GM18498 (cell line): Measurements from ENCODE around the gene SIDT2.

Experiments used
- ATAC-seq: cut with Tn5 transposase; IDR thresholded peaks from one replicate; pipeline ENCODE4 v1.9.1; 2021; ENCODE audit warnings: mild to moderate bottlenecking, moderate library complexity; ENCODE audit not compliant: unreplicated experiment

Gene SIDT2

DNA sequence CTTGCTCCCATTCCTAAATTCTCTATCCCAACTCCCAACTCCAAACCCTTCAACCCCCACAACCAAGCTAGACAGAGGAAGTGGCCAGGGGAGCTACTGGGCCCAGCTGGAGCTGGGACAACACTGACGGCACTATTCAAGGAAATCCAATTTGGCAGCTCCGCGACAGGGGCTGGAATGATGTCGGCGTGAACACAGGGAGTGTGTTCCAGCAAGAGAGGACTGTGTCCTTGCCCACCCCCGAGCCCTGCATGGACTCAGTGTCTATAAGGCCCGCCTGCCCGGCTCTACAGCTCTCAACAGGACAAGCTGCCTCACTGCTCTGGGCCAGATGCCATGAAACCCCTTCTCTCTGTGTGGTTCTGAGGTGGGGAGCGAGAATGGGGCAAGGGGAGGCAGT lies 42.0 kb downstream of the SIDT2 start:
- no peak for ATAC-seq

DNA sequence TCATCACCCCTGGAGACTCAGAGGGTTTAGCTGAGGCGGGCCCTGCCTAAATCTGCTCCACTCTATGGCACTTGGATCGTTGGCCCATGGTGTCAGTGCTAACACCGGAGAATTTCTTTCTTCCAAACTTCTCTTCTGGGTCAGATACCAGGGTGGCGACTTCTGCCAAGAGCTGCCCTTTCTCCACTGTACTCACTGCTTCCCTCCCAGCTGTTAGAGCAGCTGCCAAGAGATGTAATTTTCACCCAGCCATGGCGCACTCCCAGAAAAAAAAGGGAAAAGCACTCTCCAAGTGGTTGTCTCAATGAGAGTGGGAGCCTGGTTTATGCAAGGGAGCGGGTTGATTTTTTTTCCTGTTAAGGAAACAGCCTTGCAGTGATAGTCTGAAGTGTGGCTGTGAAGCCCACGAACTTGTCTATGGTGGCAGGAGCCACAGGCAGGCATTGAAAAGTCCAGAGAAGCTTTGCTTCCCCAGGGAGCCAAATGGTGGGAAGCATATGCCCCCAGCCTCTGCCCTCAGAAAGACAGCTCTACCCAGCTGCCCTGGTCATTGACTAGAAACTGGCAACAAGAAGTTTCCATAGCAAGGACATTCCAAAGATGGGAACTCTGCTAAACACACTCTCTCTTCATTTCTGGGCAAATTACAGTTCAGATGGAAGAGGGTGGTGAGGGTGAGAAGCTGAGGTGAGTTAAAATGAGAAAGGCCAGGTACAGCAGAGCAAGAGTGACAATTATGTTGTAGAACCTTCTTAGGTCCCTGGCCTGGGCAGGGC lies 42.6 kb downstream of the SIDT2 start:
- ATAC-seq: no peak

DNA sequence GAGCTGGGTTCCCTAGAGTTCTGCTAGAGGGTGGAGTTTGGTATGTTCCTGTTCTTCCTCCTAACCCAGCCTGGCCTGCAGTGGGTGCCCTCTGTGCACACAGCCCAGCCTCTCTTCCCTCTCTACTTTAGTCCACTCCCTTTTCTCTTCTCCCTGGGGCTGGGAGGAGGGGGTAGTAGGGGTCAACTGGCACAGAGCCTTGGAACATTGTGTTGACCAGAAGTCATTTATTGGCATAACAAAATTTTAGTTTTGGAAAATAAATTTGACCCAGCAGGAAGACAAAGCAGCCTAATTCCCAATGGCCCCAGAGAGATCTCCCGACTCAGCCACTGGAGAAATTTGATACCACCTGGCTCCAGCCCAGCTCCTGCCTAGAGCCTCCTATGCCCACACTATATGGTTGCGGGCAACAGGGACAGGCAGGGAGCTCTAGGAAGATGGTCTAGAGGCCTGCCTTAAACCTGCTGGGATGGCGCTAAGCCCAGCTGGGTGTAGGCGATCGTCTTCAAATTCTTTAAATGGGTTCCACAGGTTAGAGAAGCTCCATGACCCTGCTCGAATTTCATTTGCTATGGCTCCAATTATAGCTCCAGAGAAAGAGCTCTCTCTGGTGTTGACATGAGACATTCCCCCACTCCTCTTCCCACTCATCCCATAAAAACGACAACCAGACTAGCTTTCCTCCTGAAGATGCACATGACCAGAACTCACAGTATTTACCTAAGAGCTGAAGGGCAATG lies 43.4 kb downstream of the SIDT2 start:
- no peak for ATAC-seq

DNA sequence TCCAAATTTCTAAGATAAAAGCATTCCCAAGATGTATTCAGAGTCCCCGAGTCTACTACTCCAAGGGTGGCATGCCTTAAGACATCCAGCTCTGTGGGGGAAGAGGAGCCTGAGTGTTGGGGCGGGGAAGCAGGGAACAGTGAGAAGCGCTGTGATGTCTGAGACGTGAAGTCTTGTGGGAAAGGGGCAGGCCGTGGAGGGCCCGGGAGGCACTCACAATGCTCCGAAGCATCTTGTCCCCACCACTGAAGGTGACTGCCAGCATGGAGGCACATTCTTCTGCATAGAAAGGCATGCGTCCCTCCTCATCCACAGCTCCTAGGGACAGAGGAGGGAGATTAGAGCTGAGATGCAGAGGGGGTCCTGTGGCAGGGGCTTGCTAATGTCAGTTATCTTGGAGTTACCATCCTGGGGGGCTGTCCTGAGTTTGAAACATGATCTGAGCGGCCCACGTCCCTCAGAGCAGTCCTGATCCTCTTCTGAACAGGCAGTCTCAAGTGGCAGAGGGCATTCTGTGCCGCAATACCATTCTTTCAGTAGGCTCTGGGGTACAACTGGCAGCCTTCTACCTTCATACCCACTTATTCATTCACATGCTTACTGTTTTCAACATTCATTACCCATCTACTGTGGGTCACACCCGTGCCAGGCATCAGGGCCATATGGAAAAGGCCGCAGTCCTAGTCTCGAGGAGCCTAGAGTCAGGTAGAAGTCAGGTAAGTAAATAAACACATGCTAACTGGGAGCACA lies 44.6 kb downstream of the SIDT2 start:
- no peak for ATAC-seq

DNA sequence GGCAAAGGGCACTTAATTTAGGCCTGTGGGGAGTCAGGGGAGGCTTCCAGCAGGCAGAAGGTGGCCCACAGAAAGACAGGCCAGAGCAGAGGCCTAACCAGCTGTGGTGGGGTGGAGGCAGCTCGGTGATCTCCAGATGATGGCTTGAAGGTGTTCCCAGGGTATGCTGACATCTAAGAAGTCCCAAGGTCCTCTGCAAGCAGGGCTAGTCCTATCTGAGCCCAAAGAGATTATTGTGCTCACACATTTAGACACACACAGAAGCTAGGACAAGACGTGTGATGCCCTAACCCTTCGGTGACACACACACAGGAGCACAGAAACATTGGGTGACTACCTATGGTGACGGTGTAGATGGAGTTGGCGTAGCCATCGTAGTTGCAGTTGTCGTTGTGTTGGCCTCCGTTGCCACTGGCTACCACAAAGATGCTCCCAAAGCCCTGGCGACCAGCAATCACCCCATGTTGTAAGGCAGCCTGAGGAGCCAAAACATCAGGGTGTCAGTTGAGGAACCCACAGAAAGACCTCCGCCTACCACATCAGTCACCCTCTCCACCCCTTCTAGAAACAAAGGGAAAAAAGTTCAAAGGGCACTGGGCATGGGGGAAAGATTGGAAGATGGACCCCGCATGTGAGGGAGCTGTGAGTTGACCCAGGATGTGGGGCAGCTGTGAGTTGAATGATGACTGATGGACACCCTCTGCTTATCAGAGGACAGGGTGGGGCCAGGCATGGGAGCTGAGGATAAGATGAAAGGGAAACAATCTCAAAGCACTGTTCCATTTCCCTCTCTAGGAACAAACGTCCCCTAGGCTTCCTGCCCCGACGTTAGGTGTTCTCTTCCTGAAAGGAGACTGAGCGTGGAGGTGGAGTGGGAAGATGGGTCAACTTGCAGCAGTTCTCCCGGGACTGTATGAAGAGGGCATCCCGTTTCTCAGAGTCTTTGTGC lies 45.5 kb downstream of the SIDT2 start:
- ATAC-seq: no peak

DNA sequence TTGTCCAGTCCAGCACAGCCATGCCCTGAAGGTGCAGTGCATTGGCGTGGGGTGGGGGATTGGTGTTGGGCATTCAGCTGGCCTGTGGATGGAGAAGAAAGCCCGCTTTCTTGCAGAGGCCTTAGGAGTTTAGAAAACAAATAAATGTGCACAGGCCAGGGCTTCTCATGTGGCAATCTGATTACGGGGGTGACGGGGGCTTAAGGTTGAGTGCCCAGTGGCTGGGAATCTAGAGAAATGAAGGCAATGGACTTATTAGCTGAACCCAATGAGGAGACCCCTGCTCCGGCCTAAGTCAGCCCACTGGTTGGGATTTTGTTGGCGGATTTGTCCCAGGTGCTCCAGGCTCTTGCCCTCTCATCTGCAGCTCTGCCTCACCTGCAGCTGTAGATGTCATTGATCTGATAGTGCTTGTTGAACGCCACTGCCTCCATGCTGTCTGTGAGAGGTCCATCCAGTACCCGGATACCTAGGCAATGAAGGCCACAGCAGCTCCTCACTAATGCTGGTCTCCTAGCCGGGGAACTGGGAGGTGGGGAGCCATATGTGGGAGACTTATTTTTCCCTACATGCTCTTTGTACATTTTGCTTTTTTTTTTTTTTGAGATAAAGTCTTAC lies 47.1 kb downstream of the SIDT2 start:
- ATAC-seq: no peak

DNA sequence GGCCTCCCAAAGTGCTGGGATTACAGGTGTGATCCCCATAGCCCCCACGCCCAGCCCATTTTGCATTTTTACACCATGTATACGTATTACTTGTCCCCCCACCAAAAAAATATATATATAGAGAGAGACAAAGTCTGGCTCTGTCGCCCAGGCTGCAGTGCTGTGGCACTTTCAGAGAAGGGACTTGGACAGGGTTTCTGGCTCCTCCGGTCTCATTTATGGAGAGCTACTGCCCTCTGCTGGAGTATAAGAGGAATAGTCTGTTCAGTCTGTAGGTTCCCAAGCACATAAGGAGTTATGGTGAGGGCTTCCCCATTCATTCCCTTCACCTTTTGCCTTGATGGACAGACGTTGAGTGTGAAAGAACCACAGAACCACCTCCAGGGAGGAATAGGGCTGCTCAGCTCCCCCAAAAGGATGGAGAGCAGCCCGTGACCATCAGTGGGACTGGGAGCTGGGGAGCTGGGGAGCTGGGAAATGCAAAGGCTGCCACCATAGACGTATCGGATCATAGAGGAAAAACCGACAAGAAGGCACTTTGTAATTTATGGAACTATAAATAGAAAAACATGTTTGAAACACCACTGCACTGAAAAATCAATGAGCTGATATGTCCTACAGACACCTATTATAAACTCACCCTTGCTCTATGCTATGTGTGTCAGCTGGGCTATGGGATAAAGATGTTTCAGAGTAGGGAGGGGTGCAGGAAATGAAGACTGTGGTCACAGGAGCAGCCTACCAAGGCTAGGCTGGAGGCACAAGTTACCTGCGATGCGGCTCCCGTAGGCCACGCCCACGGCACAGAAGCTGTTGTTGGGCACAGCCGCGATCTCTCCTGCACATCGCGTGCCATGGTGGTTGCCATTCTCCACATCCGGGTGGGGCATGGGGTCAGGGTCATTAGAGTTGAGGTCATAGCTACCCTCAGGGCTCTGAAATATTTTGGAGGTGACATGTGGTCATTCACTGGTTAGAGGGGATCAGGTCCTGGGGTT lies 48.1 kb downstream of the SIDT2 start:
- ATAC-seq: peak; percentile 49

DNA sequence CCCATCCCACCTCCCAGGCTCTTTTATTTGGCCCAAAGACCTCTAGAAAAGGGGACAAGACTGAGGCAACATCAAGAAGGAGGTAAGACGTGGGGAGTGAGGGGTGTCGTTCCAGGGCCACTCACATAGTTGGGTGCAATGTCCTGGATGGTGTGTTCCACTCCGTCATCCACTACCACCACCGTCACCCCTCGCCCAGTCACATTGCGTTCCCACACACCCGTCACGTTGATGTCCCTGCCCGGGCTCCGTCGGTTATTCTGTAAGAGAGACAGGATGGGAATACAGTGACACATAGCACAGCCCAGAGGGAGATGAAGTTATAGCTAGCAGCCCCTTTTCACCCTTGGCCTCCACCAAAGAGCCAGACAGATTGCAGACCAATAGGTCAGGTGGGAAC lies 49.5 kb downstream of the SIDT2 start:
- ATAC-seq: no peak

DNA sequence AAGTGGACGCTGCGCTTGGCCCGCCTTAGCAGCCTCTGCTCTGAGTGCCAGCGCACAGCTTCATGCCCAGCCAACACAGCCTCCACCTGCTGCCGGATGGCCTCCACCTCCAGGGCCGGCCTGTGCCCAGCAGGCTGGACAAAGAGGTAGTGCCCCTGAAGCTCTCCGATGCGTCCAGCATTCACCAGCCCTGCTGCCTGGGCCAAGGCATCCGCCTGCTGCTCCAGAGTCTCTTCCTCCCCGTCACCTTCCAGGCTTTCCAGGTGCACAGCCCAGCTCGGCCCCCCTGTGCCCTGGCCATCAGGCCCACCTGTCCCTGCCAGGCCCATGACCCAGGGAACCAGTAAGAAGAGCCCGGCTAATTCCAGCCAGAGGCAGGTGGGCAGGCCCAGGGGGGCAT lies 50.9 kb downstream of the SIDT2 start:
- no peak for ATAC-seq

DNA sequence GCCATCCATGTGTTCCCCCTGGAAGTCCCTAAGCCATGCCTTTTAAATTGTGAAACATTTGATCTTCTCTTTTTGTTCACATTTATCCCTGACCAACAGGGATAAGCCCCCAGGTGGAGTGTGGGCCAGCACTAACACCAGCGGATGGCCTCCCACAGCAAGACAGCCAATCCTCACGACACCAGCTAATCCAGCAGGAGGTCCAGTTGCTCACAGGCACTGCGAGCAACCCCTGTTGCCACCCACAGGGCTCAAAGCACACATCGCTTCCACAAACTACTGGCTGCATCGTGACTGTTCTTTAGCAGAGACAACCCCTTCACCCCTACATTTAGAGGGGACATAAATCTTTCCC lies 51.4 kb downstream of the SIDT2 start:
- ATAC-seq: no peak

DNA sequence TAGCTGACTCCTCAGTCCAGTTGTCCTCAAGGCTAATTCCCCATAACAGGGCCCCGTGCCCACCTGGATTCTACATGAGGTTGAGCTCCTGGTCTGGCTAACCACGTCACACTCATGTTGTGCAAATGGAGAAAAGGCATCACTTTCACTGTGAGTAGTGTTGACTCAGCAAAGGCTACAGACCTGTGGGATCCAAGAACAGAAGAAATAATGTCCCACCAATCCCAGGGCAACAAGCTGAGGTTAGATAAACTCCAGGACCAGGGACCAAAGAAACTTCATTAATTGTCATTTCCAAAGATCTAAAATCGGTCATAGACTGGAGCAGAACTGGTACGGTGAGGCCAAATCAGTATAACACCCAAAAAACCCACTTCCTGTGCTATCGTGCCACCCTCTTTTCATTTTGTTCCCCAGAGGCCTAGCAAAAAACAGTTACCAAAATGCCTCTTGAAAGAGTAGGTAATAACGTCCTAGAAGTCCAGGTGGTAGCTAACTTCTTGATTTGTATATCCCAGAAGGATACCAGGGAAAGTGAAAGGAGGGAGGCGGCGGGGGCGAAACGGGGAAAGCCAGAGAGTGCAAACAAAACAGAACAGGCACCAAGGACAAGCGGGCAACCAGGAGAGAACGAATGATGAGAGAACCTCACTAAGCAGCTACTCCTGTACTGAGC lies 51.9 kb downstream of the SIDT2 start:
- ATAC-seq: peak; percentile 29

DNA sequence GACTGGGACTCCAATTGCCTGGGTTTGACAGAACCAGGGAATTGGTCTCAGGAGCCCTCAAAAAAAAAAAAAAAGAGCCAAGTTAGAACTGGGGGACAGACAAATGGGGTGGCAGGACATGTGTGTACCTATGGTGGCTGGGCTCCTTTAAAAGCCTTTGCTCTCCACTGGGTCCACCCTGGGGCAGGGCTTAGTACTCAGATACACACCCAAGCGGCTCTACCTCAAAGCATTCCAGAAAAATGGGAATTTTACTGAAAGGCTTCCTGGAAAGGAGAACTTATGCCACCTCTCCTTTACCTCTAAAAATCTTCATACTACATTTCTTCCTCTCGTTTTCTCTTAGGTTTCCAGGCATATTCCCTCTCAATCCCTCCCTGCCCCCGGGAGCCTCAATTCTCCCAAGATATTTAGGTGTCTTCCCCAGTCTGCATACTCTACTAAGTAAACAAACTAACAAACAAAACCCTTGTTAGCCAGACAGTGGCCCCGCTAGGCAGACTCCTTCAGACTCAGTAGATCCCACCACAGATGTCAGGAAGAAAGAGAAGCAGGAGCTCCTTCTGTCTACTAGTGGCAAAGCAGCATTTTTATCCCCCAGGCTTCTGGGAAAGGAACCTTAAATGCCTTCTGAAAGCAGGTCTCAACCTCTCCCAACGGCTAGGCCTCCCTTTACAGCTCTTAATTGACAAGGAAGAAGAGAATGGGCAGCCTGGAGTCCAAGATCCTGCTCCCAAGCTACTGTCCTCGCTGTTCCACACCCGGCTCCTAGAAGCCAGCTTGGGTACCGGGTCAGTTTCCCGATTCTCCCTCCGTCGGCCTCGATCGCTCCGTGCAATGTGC lies 52.7 kb downstream of the SIDT2 start:
- ATAC-seq: no peak

DNA sequence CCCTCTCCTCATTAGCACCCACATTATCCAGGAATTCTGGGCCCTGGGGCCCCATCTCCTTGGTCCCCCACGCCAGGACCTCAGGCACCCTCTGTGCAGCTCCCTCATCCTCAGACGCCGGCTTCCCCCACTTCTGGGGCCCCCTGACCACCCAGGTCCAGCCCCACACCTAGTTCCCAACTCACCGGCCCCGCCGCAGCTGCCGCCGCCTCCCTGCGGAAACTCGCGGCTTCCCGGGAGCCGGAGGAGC lies 53.2 kb downstream of the SIDT2 start, which contains the start of gene PCSK7:
Gene PCSK7, minus strand, starts transcription at position 232 of the 250 bp plus-strand sequence. CDS start 2,229 bp downstream, outside the sequence.
- no peak for ATAC-seq

DNA sequence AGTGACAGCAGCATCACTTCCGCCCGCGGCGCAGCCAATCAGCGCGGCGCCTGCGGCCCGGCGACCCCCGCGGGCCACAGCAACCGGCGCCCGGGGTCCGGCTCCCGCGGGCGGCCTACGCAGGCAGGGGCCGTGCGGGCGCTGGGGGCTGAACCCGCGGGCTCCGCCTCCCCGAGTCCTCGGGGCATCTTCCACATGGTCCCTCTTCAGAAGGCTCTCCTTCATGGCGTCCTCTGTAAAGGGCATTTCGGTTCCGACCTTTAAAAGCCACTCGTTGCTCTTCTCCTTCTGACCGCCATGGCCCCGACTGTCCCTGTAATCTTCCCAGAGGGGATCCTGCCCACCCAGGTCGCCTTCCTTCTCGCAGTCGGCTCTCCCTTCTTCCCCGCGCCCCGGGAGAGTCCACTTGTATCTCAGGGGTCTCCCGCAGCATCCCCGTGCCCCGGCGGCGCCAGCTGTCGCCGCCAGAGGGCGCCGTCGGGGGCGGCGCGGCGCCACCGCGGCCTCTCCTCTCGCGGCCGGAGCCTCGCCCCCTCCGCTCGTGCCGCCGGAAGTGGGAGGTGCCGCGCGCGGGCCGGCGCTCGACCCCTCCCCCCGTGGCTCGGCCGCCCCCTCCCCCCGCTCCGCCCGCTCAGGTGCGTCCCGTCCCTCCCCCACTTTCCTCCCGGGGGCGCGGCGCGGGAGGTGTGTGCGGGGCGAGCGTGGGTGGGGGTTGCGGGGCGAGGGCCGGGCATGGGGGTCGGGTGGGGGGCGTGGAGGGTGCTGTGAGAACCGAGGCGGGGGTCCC lies 53.7 kb downstream of the SIDT2 start, which contains the start of gene RNF214:
Gene RNF214, plus strand, starts transcription at position 580 of the 787 bp plus-strand sequence. CDS start 1,602 bp downstream, outside the sequence.
- ATAC-seq: peak; percentile 76

DNA sequence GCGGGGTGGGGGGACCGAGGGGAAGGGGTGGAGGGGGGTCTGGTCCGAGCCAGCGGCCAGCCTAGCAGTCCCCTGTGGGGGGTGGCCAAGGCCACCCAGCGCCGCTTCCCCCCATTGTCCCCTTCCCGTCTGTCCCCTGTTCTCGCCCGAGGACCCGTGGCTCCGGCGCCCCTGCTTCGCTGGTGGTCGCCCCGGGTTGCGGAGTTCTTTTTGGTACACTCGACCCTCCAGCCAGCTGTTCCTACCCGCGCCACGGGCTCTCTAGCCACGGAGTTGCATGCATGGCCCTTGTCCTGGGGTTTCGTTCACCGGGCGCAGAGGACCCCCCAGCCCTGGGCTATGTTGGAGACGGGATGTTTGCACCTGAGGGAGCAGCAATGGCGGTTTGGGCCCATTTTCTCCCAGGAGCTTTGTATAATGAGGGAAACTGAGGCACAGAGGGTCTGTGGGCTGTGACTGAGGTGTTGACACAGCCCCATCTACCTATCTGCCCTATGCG lies 54.4 kb downstream of the SIDT2 start:
- no peak for ATAC-seq

DNA sequence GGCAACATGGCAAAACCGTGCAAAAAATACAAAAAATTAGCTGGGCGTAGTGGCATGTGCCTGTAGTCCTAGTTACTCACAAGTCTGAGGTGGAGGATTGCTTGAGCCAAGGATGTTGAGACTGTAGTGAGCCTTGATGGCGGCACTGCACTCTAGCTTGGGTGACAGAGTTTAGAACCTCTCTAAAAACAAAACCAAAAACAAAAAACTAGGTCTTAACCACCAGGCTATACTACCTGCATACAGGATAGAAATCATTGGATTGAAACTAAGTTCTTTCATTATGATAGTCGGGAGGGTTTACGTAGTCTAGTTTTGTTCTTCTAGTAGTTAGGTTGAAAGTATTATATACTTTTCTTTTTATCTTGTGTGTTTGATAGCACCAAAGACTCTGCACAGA lies 59.7 kb downstream of the SIDT2 start:
- no peak for ATAC-seq

DNA sequence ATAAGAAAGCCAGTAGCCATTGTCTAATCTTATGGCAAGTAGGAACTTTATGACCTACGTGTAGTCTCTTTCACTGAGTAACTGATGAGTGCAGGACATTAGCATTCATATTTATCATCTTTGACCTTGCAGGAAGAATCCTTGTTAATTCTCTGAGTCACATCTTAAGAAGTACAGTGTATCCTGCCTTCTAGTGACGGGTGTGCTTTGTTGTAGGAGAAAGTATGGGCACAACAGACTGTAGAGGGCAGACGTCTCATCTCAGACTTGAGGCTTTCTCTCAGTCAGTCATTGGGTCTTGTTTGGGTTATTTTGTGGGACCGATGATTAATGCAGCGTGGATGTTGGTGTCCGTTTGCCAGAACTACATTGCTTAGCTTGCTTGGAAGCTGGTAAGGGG lies 60.8 kb downstream of the SIDT2 start:
- no peak for ATAC-seq
